GM12892 (cell line): Measurements from ENCODE around the gene NELL1.

Source experiments
- DNase-seq: peaks from one replicate; pipeline ENCODE4 v3.0.0; 2011; ENCODE audit not compliant: insufficient read length
- FAIRE-seq: peaks from 2 replicates; lab custom pipeline; 2011; peaks lifted over from hg19 to GRCh38; lab: Jason Lieb, UNC
- POLR2A ChIP-seq: IDR thresholded peaks from 2 replicates; pipeline ENCODE4 v1.6.1; 2011; ENCODE audit warnings: low read depth, low read length, control low read depth
- POLR2AphosphoS5 ChIP-seq: IDR thresholded peaks from 2 replicates; pipeline ENCODE4 v1.6.1; 2011; ENCODE audit warnings: low read depth, low read length, control low read depth
- TAF1 ChIP-seq: IDR thresholded peaks from 2 replicates; pipeline ENCODE4 v1.6.1; 2011; ENCODE audit warnings: low read depth, mild to moderate bottlenecking, control low read depth, low read length, borderline replicate concordance

Gene NELL1

GRCh38 chr11:21465203-21465602 lies 795.8 kb downstream of the NELL1 start:
- no peak for DNase-seq
- TF ChIP-seq TAF1 (no peak), POLR2AphosphoS5 (no peak), POLR2A (no peak)
- FAIRE-seq = no peak

DNA sequence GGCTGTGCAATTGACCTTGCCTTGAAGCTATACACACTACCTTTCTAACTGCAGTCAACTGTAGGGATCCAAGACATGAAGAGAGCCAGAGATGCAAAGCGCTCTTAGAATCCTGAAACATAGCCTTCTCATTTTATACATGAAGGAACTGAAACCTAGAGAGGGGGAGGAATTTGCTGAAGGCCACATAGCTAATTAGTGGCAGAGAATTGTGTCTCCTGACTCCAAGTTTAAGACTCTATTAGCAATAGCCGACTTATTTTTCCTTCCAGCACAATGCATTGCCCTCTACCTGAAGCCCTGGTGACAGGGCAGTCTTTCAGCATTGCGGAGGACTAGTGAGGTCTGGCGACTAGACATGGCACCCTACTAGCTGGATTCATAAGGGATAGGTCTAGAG lies 796.5 kb downstream of the NELL1 start:
- FAIRE-seq (no peak), DNase-seq (no peak)
- TF ChIP-seq TAF1 = no peak
- no peak for TF ChIP-seq POLR2A
- TF ChIP-seq POLR2AphosphoS5 = no peak

DNA sequence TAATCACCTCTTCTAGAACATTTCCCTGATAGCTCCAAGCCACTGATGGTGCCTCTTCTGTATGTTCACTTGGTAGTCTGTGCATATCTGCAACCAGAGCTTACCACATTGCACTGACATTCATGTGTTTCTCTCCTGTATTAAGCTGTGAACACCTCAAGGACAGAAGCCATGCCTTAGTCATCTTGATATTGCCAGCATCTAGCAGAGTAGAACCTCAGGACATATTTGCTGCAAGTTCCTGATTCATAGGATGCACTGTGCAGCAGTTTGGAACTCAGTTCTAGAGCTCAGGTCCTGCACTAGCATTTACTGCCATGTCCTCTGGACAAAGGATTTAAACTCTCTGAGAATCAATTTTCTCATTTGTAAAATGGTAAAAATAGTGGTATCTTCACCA lies 801.1 kb downstream of the NELL1 start:
- TF ChIP-seq POLR2AphosphoS5 = no peak
- no peak for TF ChIP-seq POLR2A
- no peak for TF ChIP-seq TAF1
- DNase-seq (no peak), FAIRE-seq (no peak)

DNA sequence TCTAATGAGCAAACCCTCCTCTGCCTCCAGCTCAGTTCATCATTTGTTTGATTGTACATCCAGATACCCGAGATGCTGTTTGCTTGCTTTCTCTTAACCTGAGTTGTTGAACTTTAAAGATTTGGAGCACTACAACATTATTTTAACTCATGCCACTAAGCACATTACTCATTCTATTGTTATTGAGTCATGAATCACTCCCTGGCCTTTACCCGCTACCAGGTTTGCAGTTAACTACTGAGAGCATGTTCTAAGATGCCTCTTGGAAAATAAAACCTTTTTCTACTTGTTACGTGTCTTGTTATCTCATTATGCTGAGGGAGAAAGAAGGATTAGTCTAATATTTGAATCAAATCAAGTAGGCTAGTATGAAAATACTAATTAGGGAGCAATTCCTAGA lies 802.9 kb downstream of the NELL1 start:
- no peak for DNase-seq
- FAIRE-seq = no peak
- TF ChIP-seq POLR2AphosphoS5 = no peak
- no peak for TF ChIP-seq TAF1
- no peak for TF ChIP-seq POLR2A

DNA sequence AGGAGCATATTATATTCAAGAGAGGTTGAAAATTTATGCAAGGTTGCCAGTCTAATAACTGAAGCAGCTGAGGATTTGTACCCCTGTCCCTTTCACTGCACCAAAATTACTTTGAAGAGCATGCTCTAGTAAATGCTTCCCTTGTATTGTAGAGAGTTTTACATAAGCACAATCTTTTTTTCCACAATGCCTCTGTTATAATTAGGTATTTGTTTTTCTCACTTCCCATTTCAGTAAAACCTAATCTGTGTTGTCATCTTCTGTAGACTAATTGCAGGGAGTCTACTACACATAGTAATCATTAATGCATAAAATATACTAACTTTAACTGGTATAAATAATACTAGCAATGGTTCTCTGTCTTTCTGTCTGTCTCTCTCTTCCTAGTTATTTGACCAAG lies 805.1 kb downstream of the NELL1 start:
- DNase-seq = no peak
- FAIRE-seq = no peak
- no peak for TF ChIP-seq POLR2A
- TF ChIP-seq POLR2AphosphoS5 = no peak
- no peak for TF ChIP-seq TAF1

DNA sequence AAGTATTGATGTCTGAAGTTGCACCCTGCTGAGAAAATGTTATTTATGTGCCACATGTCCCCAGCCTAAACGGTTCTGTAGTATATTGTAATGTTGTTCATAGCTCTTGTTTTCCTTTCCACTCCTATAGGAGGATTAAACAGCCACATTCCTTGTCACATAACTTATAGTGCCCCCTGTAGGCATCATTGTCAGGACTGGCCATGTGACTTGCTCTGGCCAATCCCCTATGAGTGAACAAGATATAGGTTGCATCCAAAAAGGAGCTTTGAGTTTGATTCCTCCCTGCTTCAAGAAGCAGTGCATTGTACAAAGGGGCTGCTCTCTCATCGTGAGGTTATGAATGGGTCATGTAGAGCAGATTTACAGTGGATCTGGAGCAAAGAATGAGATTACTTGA lies 805.9 kb downstream of the NELL1 start:
- DNase-seq (no peak), FAIRE-seq (no peak)
- TF ChIP-seq POLR2A (no peak), TAF1 (no peak), POLR2AphosphoS5 (no peak)

DNA sequence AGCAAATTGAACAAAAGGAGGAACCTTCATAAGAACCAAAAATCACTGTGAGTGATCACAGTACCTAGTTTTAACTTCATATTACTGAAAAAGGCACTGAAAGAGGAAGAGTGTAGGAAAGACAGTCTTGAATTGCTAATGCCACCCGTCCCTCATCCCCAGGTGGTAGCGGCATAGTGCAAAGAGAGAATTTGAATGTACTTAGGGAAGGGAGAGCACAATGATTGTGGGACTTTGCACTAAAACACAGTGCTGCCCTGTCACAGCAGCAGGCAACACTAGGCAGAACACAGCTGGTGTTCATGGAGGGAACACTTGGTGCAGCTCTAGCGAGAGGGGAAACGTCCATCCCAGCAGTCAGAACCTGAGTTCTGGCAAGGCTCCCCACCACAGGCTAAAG lies 807.2 kb downstream of the NELL1 start:
- DNase-seq (no peak), FAIRE-seq (no peak)
- no peak for TF ChIP-seq TAF1
- no peak for TF ChIP-seq POLR2AphosphoS5
- no peak for TF ChIP-seq POLR2A

GRCh38 chr11:21480240-21480639 lies 810.9 kb downstream of the NELL1 start:
- FAIRE-seq (no peak), DNase-seq (no peak)
- TF ChIP-seq TAF1 (no peak), POLR2AphosphoS5 (no peak), POLR2A (no peak)

- FAIRE-seq = no peak
- TF ChIP-seq POLR2A = no peak
- no peak for TF ChIP-seq POLR2AphosphoS5
- no peak for TF ChIP-seq TAF1
- no peak for DNase-seq
Measured at GRCh38 chr11:21481255-21481654, 811.9 kb downstream of the NELL1 start.

GRCh38 chr11:21484039-21484438 lies 814.7 kb downstream of the NELL1 start:
- FAIRE-seq (no peak), DNase-seq (no peak)
- TF ChIP-seq POLR2AphosphoS5 (no peak), TAF1 (no peak), POLR2A (no peak)

GRCh38 chr11:21485006-21485405 lies 815.6 kb downstream of the NELL1 start:
- FAIRE-seq = no peak
- TF ChIP-seq POLR2AphosphoS5 (no peak), POLR2A (no peak), TAF1 (no peak)

GRCh38 chr11:21485426-21485825 lies 816.0 kb downstream of the NELL1 start:
- DNase-seq (no peak), FAIRE-seq (no peak)
- no peak for TF ChIP-seq TAF1
- no peak for TF ChIP-seq POLR2AphosphoS5
- no peak for TF ChIP-seq POLR2A

More at GRCh38 chr11:21485006-21485405, 815.6 kb downstream of the NELL1 start:
- no peak for DNase-seq
